Measurements from ENCODE around the gene BNIP5.

GRCh38 chr6:36336779-36337241 is at the start of gene BNIP5:
- TF ChIP-seq ZNF221 (tag by site-specific recombination; IDR thresholded peaks at IDR 0.05; ENCODE audit: borderline replicate concordance) (no peak), ZFP37 (tag by site-specific recombination; IDR thresholded peaks at IDR 0.05) (no peak)
